GM19395 (cell line): ENCODE measurements around the gene CCR3.

Experiments used
- ATAC-seq: cut with Tn5 transposase; IDR thresholded peaks from one replicate; pipeline ENCODE4 v1.9.1; 2021; ENCODE audit warnings: mild to moderate bottlenecking, moderate library complexity; ENCODE audit not compliant: unreplicated experiment

The CCR3 gene

GRCh38 chr3:46218196-46218709 is 24.0 kb upstream of the CCR3 start:
- ATAC-seq: no peak

GRCh38 chr3:46221391-46221790 is 20.9 kb upstream of the CCR3 start:
- no peak for ATAC-seq

- no peak for ATAC-seq
These were observed 20.3 kb upstream of the CCR3 start for GRCh38 chr3:46221938-46222337.

- no peak for ATAC-seq
These were observed 19.7 kb upstream of the CCR3 start for GRCh38 chr3:46222435-46223161.

- ATAC-seq: no peak
These were observed 13.7 kb upstream of the CCR3 start for GRCh38 chr3:46228260-46229242.

- no peak for ATAC-seq
These were observed 10.9 kb upstream of the CCR3 start for GRCh38 chr3:46231323-46231722.

- ATAC-seq: no peak
These were observed 9.1 kb upstream of the CCR3 start for GRCh38 chr3:46233194-46233593.

GRCh38 chr3:46235425-46235824 is 6.8 kb upstream of the CCR3 start:
- ATAC-seq: no peak

GRCh38 chr3:46236294-46237054 is 5.8 kb upstream of the CCR3 start:
- no peak for ATAC-seq

GRCh38 chr3:46238386-46238785 is 3.9 kb upstream of the CCR3 start:
- ATAC-seq: no peak

GRCh38 chr3:46239301-46239938 is 2.8 kb upstream of the CCR3 start:
- no peak for ATAC-seq

GRCh38 chr3:46239952-46240351 is 2.3 kb upstream of the CCR3 start:
- ATAC-seq: no peak

- ATAC-seq: no peak
These were observed 1.3 kb downstream of the CCR3 start for GRCh38 chr3:46243560-46243959.

- ATAC-seq: no peak
These were observed 2.9 kb downstream of the CCR3 start for GRCh38 chr3:46245146-46245545.

GRCh38 chr3:46252980-46253379 is 10.7 kb downstream of the CCR3 start:
- ATAC-seq: no peak

- no peak for ATAC-seq
These were observed 16.3 kb downstream of the CCR3 start for GRCh38 chr3:46258525-46258924.

GRCh38 chr3:46261926-46262594 is 19.8 kb downstream of the CCR3 start:
- no peak for ATAC-seq

- ATAC-seq: no peak
These were observed 21.7 kb downstream of the CCR3 start for GRCh38 chr3:46264002-46264401.

GRCh38 chr3:46266598-46266997 is 24.3 kb downstream of the CCR3 start:
- no peak for ATAC-seq

- ATAC-seq: no peak
These were observed 27.3 kb downstream of the CCR3 start for GRCh38 chr3:46269556-46269955.
